SU-DHL-6 (cell line): Measurements from ENCODE around the gene ABCA13.

ENCODE experiments used
- H2AFZ ChIP-seq: fragments of 200-600 bp; sonication (generic); 2 replicates; pipeline ENCODE4 v1.6.1; 2014; ENCODE audit warnings: low read depth, mild to moderate bottlenecking, moderate library complexity, mixed read lengths, antibody characterized with exemption, low read length; ENCODE audit not compliant: severe bottlenecking
- H3F3A ChIP-seq: fragments of 200-600 bp; shearing (Covaris generic); 2 replicates; pipeline ENCODE4 v1.6.0; 2016; ENCODE audit warnings: antibody characterized with exemption, mild to moderate bottlenecking; ENCODE audit not compliant: insufficient read depth
- H3K27ac ChIP-seq: fragments of 200-600 bp; sonication (generic); 2 replicates; pipeline ENCODE4 v1.5.1; 2016; ENCODE audit warnings: low read depth, mild to moderate bottlenecking, low read length, moderate library complexity, mixed read lengths
- H3K27me3 ChIP-seq: fragments of 200-600 bp; sonication (generic), shearing (Covaris generic); 2 replicates; pipeline ENCODE4 v1.6.0; 2014; ENCODE audit warnings: mild to moderate bottlenecking, low read length
- H3K36me3 ChIP-seq: fragments of 200-600 bp; sonication (generic); 2 replicates; pipeline ENCODE4 v1.6.1; 2014; ENCODE audit warnings: mild to moderate bottlenecking, low read length, mixed read lengths
- H3K4me2 ChIP-seq: fragments of 300-600, 200-600 bp; shearing (Covaris generic), sonication (generic); 2 replicates; pipeline ENCODE4 v1.6.0; 2014; ENCODE audit warnings: low read length, low read depth, mild to moderate bottlenecking; ENCODE audit not compliant: poor library complexity, severe bottlenecking
- H3K4me3 ChIP-seq: fragments of 200-600 bp; sonication (generic); 2 replicates; pipeline ENCODE4 v1.5.1; 2014; ENCODE audit warnings: antibody characterized with exemption, low read length, mild to moderate bottlenecking, mixed read lengths; ENCODE audit not compliant: insufficient read depth, poor library complexity, severe bottlenecking
- H3K79me2 ChIP-seq: fragments of 200-600 bp; sonication (generic); 2 replicates; pipeline ENCODE4 v1.6.1; 2014; ENCODE audit warnings: mild to moderate bottlenecking, low read length, moderate library complexity; ENCODE audit not compliant: insufficient read depth
- H3K9ac ChIP-seq: fragments of 200-600 bp; sonication (generic); 2 replicates; pipeline ENCODE4 v1.7.0; 2014; ENCODE audit warnings: mild to moderate bottlenecking, low read length
- H3K9me2 ChIP-seq: fragments of 200-600 bp; sonication (generic); replicated peaks from 2 replicates; pipeline ENCODE4 v1.6.1; 2014; ENCODE audit warnings: low read length; ENCODE audit not compliant: insufficient read depth
- H3K9me3 ChIP-seq: fragments of 200-600 bp; sonication (generic); 2 replicates; pipeline ENCODE4 v1.6.1; 2014; ENCODE audit warnings: low read length, mixed read lengths; ENCODE audit not compliant: insufficient read depth
- H4K20me1 ChIP-seq: fragments of 200-600 bp; sonication (generic); 2 replicates; pipeline ENCODE4 v1.6.1; 2014; ENCODE audit warnings: low read depth, mild to moderate bottlenecking, antibody characterized with exemption, low read length, moderate library complexity, mixed read lengths
- EZH2phosphoT487 ChIP-seq: fragments of 200-600 bp; sonication (generic), shearing (Covaris generic); conservative IDR thresholded peaks from 2 replicates; pipeline ENCODE4 v1.6.1; 2018; ENCODE audit warnings: mild to moderate bottlenecking, antibody characterized with exemption, low read length, moderate library complexity, mixed read lengths
- TF ChIP-seq, protein P1 (sequence below): fragments of 200-600 bp; sonication (generic); IDR thresholded peaks from one replicate; pipeline ENCODE4 v1.5.1; 2017; ENCODE audit warnings: antibody characterized with exemption, mild to moderate bottlenecking, low read length, moderate library complexity; ENCODE audit not compliant: insufficient read depth, poor library complexity, severe bottlenecking

Gene ABCA13

DNA sequence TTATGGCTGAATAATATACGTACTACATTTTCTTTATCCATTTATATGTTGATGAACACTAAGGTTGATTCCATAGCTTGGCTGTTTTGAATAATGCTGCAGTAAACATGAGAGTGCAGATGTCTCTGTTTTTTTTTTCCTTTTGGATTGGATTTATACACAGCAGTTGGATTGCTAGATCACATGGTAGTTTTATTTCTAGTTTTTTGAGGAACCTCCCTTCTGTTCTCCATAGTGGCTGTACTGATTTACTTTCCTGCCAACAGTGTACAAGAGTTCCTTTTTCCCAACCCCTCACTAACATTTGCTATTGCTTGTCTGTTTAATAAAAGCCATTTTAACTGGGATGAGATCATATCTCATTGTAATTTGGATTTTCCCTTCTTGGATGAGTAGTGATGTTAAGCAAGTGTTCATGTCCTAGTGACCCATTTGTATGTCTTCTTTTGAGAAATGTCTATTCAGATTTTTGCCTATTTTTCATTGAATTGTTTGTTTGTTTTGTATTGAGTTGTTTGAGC lies 36.0 kb downstream of the ABCA13 start:
- Histone ChIP-seq H3F3A (no peaks in the 10 kb centered on the region), H4K20me1 (no peaks in the 10 kb centered on the region), H2AFZ (no peak overlapping the region), H3K4me2 (no peak overlapping the region), H3K27ac (no peak overlapping the region), H3K36me3 (no peaks in the 10 kb centered on the region), H3K79me2 (no peaks in the 10 kb centered on the region), H3K27me3 (no peaks in the 10 kb centered on the region), H3K9ac (no peak overlapping the region), H3K9me2 (no peaks in the 10 kb centered on the region), H3K4me3 (no peak overlapping the region), H3K9me3 (no peaks in the 10 kb centered on the region)
- no peak for TF ChIP-seq EZH2phosphoT487
- TF ChIP-seq, protein P1, sequence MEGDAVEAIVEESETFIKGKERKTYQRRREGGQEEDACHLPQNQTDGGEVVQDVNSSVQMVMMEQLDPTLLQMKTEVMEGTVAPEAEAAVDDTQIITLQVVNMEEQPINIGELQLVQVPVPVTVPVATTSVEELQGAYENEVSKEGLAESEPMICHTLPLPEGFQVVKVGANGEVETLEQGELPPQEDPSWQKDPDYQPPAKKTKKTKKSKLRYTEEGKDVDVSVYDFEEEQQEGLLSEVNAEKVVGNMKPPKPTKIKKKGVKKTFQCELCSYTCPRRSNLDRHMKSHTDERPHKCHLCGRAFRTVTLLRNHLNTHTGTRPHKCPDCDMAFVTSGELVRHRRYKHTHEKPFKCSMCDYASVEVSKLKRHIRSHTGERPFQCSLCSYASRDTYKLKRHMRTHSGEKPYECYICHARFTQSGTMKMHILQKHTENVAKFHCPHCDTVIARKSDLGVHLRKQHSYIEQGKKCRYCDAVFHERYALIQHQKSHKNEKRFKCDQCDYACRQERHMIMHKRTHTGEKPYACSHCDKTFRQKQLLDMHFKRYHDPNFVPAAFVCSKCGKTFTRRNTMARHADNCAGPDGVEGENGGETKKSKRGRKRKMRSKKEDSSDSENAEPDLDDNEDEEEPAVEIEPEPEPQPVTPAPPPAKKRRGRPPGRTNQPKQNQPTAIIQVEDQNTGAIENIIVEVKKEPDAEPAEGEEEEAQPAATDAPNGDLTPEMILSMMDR: no peak

DNA sequence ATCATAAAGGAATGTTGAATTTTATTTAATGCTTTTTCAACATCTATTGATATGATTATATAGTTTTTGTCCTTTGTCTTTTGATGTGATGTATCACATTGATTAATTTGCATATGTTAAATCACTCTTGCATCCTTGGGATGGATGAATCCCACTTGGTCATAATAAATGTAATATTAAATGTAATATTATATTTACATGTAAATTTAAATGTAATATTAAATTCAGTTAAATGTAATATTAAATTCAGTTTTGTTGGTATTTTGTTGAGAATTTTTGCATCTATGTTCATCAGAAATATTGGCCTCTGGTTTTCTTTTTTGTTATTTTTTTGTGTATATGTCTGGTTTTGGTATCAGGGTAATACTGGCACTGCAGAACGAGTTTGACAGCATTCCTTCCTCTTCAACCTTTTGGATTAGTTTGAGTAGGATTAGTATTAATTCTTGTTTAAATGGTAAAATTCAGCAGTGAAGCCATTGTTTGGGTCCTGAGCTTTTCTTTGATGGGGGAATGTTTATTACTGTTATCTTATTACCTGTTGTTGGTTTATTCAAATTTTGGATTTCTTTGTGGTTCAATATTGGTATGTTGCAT lies 37.8 kb downstream of the ABCA13 start:
- Histone ChIP-seq H3K9ac (no peak overlapping the region), H2AFZ (no peak overlapping the region), H3K27me3 (no peaks in the 10 kb centered on the region), H3K9me3 (no peaks in the 10 kb centered on the region), H3K27ac (no peak overlapping the region), H3K4me2 (no peak overlapping the region), H3K36me3 (no peaks in the 10 kb centered on the region), H3K79me2 (no peaks in the 10 kb centered on the region), H3F3A (no peaks in the 10 kb centered on the region), H3K9me2 (no peaks in the 10 kb centered on the region), H3K4me3 (no peak overlapping the region), H4K20me1 (no peaks in the 10 kb centered on the region)
- TF ChIP-seq EZH2phosphoT487: no peak

DNA sequence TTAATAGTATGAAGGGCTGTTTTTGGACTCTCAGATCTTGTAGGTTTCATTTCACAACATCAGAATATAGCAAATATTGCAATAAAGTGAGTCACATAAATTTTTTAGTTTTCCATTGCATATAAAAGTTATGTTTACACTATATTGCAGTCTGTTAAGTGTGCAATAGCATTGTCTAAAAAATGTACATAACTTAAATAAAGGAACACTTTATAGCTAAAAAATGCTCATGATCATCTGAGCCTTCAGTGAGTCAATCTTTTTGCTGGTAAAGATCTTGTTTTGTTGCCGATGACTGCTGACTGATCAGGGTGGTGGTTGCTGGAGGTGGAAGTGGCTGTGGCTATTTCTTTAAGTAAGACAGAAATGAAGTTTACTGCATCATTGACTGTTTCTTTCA lies 42.0 kb downstream of the ABCA13 start:
- no peaks in the 10 kb centered on the region for H3K36me3 ChIP-seq
- no peak for TF ChIP-seq EZH2phosphoT487
- TF ChIP-seq, protein P1: no peak
- no peaks in the 10 kb centered on the region for H3K79me2 ChIP-seq
- H3K4me3 ChIP-seq: no peak overlapping the region
- no peaks in the 10 kb centered on the region for H4K20me1 ChIP-seq
- H3K27me3 ChIP-seq: no peaks in the 10 kb centered on the region
- H3K9ac ChIP-seq: no peak overlapping the region
- H3K9me3 ChIP-seq: no peaks in the 10 kb centered on the region
- no peaks in the 10 kb centered on the region for H3F3A ChIP-seq
- no peak overlapping the region for H3K4me2 ChIP-seq
- H3K27ac ChIP-seq: no peak overlapping the region
- no peaks in the 10 kb centered on the region for H3K9me2 ChIP-seq
- H2AFZ ChIP-seq: no peak overlapping the region

DNA sequence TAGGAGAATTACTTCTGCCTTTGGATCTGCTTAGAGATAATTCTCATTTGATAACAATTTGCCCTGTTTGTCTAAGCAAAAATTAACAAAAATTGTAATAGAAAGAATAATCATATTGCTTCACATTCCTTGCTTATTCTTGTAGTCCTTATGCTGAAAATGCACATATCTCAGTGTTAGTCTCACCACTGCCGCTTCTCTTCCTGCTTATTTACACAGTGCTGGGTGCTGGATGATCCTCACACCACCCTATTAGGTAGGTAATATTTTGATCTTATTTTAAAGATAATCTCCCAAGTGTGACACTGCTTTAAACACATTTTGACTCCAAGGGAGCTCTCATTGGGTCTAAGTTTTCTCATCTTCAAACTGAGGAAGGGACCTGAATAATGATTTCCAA lies 46.0 kb downstream of the ABCA13 start:
- H3K9me3 ChIP-seq: no peaks in the 10 kb centered on the region
- H3K4me2 ChIP-seq: no peak overlapping the region
- no peak overlapping the region for H3K27ac ChIP-seq
- no peaks in the 10 kb centered on the region for H4K20me1 ChIP-seq
- no peak overlapping the region for H3K4me3 ChIP-seq
- H3F3A ChIP-seq: no peaks in the 10 kb centered on the region
- no peaks in the 10 kb centered on the region for H3K36me3 ChIP-seq
- no peaks in the 10 kb centered on the region for H3K79me2 ChIP-seq
- H3K9me2 ChIP-seq: no peaks in the 10 kb centered on the region
- no peaks in the 10 kb centered on the region for H3K27me3 ChIP-seq
- TF ChIP-seq, protein P1: no peak
- no peak for TF ChIP-seq EZH2phosphoT487
- H2AFZ ChIP-seq: no peak overlapping the region
- no peak overlapping the region for H3K9ac ChIP-seq
